Fibroblast of gingiva (primary cell): ENCODE measurements around the gene IFIT2.
"Not testable (repeated sequence)": the region's sequence is repeated elsewhere in the genome, so short reads cannot be mapped to it uniquely, and the experiment has no call there.

Source experiments
- DNase-seq: peaks from one replicate; pipeline ENCODE4 v3.0.0-alpha.2; 2011; ENCODE audit warnings: low read depth

IFIT2 gene

GRCh38 chr10:89308266-89308665, 6.4 kb downstream of the IFIT2 start:
- no peak for DNase-seq

- DNase-seq, result no peak
These were observed 6.9 kb downstream of the IFIT2 start for GRCh38 chr10:89308736-89309135.

GRCh38 chr10:89309156-89310055, 7.6 kb downstream of the IFIT2 start:
- DNase-seq, result no peak

DNA sequence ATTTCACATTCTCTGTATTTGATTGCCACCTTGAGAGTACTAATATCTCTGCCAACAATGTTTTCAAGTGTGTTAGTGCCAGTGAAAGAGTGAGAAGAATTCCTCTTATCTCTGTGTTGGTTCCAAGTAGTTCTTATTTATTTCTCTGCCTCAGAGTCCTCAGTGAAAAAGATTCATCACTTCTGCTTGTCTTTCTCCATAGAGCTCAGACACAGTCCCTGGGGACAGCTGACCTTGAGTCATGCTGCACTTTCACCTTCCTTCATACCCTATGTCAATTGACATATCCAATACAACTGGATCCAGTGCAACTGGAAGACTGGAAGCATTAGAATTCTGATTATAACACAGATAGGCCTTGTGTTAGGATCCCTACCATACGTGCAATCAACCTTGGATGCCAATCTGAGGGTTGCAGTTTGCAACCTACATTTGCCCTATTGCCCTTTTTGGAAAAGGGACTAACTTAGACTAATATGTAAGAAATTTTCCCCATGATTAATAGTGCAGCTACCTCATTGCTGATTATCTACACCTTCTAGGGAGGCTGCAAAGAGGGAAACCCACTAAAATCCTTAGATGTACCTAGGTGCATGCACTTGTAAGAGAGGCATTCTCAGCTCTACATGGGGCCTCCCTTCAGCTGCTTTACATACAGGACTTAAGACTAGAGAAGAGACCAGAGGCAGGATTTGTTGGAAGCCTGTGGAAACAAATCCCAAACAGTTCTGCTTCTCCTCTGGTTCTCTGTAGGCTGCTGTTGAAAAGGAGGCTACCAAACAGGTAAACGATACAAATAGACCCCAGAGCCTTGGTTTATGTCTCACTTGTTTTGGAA, 8.4 kb downstream of the IFIT2 start:
- DNase-seq, result no peak

GRCh38 chr10:89312973-89313372, 11.1 kb downstream of the IFIT2 start:
- DNase-seq, result no peak

DNA sequence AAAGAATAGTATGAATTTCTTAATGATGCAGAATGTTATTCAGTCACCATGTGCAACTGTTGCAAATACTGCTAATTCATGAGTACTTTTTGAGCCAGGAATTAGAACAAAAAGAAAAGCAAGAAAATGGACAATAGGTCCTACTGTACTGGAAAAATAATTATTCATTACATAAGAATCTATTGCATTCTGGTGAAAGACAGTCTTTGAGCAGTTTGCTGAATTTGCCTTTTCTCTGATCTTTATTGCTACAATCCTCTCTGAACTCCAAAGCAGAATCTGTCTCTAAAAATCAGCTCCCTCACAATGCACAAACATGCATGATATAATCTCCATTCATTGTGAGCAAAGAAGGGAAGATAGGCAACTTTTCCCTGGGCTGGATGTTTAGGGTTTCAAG, 12.8 kb downstream of the IFIT2 start:
- DNase-seq, result no peak

DNA sequence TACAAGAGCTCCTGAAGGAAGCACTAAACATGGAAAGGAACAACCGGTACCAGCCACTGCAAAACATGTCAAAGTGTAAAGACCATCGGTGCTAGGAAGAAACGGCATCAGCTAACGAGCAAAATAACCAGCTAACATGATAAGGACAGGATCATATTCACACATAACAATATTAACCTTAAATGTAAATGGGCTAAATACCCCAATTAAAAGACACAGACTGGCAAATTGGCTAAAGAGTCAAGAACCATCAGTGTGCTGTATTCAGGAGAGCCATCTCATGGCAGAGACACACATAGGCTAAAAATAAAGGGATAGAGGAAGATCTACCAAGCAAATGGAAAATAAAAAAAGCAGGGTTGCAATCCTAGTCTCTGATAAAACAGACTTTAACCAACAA, 16.2 kb downstream of the IFIT2 start:
- not testable (repeated sequence) for DNase-seq

DNA sequence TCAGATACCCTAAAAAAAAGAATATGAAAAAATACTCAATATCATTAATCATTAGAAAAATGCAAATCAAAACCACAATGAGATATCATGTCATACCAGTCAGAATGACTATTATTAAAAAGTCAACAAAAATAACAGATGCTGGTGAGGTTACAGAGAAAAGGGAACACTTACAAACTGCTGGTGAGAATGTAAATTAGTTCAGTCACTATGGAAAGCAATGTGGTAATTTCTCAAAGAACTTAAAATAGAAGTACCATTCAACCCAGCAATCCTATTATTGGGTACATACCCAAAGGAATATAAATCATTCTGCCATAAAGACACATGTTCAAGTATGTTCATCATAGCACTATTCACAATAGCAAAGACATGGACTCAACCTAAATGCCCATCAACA, 23.2 kb downstream of the IFIT2 start:
- DNase-seq, result not testable (repeated sequence)

DNA sequence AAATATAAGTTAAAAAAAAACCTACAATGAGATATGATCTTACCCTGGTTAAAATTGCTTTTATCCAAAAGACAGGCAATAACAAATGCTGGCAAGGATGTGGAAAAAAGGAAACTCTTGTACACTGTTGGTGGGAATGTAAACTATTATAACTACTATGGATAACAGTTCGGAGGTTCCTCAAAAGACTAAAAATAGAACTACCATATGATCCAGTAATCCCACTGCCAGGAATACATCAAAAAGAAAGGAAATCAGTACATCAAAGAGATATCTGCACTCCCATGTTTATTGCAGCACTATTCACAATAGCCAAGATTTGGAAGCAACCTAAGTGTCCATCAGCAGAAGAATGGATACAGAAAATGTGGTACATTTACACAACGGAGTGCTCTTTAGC, 24.0 kb downstream of the IFIT2 start:
- not testable (repeated sequence) for DNase-seq

GRCh38 chr10:89327803-89328441, 26.1 kb downstream of the IFIT2 start, which contains the start of gene IFIT3:
Gene IFIT3, plus strand, starts transcription at chr10:89327997. Its CDS starts 77 bp downstream, at chr10:89328074.
- DNase-seq, result peak; percentile 98

GRCh38 chr10:89329151-89329550, 27.3 kb downstream of the IFIT2 start:
- DNase-seq, result no peak

DNA sequence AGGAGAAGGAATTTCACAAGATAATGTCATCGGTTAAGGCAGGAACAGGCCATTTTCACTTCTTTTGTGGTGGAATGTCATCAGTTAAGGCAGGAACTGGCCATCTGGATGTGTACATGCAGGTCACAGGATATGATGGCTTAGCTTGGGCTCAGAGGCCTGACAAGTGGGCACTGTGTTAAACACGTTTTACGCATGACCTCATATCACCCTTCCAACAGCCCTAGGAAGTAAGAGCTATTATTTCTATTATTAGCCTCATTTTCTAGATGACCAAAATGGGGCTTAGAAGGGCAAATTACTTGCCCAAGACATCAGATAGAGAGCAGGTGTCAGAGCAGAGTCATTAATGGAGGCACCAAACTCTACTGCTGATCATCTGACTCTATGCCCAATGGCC, 28.2 kb downstream of the IFIT2 start:
- DNase-seq, result not testable (repeated sequence)

- no peak for DNase-seq
These were observed 28.8 kb downstream of the IFIT2 start for GRCh38 chr10:89330537-89331212.

DNA sequence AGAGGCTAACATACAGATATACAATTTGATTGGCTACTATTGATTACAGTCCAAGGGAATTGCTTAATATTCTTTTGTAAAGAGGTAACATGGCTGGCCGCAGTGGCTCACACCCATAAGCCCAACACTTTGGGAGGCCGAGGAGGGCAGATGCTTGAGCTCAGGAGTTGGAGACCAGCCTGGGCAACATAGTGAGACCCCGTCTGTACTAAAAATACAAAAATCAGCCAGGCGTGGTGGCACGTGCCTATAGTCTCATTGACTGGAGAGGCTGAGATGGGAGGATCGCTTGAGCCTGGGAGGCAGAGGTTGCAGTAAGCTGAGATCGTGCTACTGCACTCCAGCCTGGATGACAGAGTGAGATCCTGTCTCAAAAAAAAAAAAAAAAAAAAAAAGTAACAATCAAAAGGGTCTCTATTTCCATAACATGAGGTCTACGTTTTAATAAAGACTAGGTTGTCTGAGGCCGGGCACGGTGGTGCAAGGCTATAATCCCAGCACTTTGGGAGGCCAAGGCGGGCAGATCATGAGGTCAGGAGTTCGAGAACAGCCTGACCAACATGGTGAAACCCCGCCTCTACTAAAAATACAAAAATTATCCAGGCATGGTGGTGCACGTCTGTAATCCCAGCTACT, 29.8 kb downstream of the IFIT2 start:
- DNase-seq, result not testable (repeated sequence)

DNA sequence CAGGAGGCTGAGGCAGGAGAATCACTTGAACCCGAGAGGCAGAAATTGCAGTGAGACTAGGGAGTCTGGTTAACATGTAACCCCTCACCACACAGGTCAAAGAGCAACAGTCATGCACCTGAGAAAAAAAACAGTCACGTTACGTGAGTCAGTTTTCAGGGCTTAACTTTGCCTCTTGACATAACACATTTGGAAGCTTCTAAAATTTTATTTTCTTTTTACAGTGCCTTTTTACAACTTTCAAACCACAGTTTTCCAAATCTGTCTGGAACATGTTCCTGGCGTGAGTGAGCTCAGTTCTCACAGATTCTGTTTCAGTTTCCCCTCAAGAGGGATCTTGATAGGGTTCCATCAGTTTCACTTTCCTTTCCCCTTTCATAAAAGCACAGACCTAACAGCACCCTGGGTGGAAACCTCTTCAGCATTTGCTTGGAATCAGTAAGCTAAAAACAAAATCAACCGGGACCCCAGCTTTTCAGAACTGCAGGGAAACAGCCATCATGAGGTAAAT, 30.3 kb downstream of the IFIT2 start:
- DNase-seq, result peak; percentile 60

GRCh38 chr10:89335226-89335625, 33.4 kb downstream of the IFIT2 start:
- DNase-seq, result no peak

- no peak for DNase-seq
These were observed 34.4 kb downstream of the IFIT2 start for GRCh38 chr10:89336241-89336640.

DNA sequence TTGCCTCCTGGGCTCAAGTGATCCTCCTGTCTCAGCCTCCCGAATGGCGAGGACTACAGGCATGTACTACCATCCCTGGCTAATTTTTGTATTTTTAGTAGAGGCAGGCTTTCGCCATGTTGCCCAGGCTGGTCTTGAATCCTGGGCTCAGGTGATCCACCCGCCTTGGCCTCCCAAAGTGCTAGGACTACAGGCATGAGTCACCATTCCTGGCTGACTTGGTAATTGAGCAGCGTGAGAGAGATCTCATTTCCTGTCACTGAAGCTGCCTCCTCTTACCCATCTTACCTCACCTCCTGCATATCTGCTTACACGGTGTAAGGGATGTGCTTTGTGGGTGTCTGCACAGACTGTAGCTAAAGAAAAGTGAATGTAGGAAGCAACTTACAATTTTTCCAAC, 35.6 kb downstream of the IFIT2 start:
- DNase-seq, result peak; percentile 44

- no peak for DNase-seq
These were observed 36.9 kb downstream of the IFIT2 start for GRCh38 chr10:89338713-89339112.

DNA sequence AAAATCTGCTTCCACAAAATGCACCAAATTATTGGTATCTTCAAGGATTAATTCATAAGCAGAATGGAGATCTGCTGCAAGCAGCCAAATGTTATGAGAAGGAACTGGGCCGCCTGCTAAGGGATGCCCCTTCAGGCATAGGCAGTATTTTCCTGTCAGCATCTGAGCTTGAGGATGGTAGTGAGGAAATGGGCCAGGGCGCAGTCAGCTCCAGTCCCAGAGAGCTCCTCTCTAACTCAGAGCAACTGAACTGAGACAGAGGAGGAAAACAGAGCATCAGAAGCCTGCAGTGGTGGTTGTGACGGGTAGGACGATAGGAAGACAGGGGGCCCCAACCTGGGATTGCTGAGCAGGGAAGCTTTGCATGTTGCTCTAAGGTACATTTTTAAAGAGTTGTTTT, 38.0 kb downstream of the IFIT2 start:
- no peak for DNase-seq

GRCh38 chr10:89341649-89342048, 39.8 kb downstream of the IFIT2 start:
- DNase-seq, result no peak
